Measurements from ENCODE around the gene CD200. TPM values are rescaled to one million over a fixed set of nuclear protein-coding genes. Genes with fewer than 3 reads are reported as not detected.

Gene CD200
- total and polyA plus RNA-seq, 2 experiments from 2014 or later, result 51.9 to 65.0 TPM

- no peaks in the 10 kb centered on the region for H3K9me2 ChIP-seq (ENCODE audit: insufficient read depth)
- H4K20me1 ChIP-seq (replicated peaks; ENCODE audit: insufficient read depth), result no peaks in the 10 kb centered on the region
- no peak for ATAC-seq
- peaks cover 83% of the 10 kb centered on the region for H3K4me1 Mint-ChIP-seq
- H3K4me1 ChIP-seq (ENCODE audit: insufficient read depth), result peaks cover 85% of the 10 kb centered on the region
- DNase-seq (ENCODE audit: low spot score), result no peak
- H3K27ac Mint-ChIP-seq, result peak overlapping the region; percentile 93
- no peaks in the 10 kb centered on the region for H3K9me3 Mint-ChIP-seq
- H3K36me3 Mint-ChIP-seq (ENCODE audit: low read depth), result peaks cover 68% of the 10 kb centered on the region
- H2AFZ ChIP-seq, result no peak overlapping the region
- H3K27me3 Mint-ChIP-seq (ENCODE audit: insufficient read depth, low read depth, poor library complexity), result no peaks in the 10 kb centered on the region
- peak overlapping the region; percentile 22 for H3K4me2 ChIP-seq
- peaks cover 3% of the 10 kb centered on the region; the same call in 1 of the 2 replicates for H3K36me3 ChIP-seq (ENCODE audit: insufficient read depth)
- peak overlapping the region; percentile 16; the same call in 1 of the 3 replicates for H3K4me3 Mint-ChIP-seq
- no peak overlapping the region; the same call in 1 of the 2 replicates for H3K4me3 ChIP-seq
- H3F3A ChIP-seq (replicated peaks; ENCODE audit: low read depth), result peaks cover 13% of the 10 kb centered on the region; the same call in 1 of the 2 replicates
- H3K27me3 ChIP-seq (ENCODE audit: insufficient read depth), result no peaks in the 10 kb centered on the region
- peaks cover 11% of the 10 kb centered on the region; the same call in 1 of the 2 replicates for H3K79me2 ChIP-seq (replicated peaks; ENCODE audit: insufficient read depth)
- TF ChIP-seq EZH2 (IDR thresholded peaks at IDR 0.05; ENCODE audit: low read depth, unreplicated experiment) (no peak), ZNF331 (CRISPR knock-in tag; IDR thresholded peaks at IDR 0.05; ENCODE audit: low read depth) (no peak), NANOG (IDR thresholded peaks at IDR 0.05; ENCODE audit: borderline replicate concordance) (no peak), ZNF462 (CRISPR knock-in tag; IDR thresholded peaks at IDR 0.05) (no peak), EZH2phosphoT487 (IDR thresholded peaks at IDR 0.05; ENCODE audit: unreplicated experiment) (no peak), CREB1 (CRISPR knock-in tag; IDR thresholded peaks at IDR 0.05; ENCODE audit: low read depth) (no peak), JUNB (IDR thresholded peaks at IDR 0.05; ENCODE audit: unreplicated experiment) (no peak), CTCF (conservative IDR thresholded peaks at IDR 0.05; ENCODE audit: low read depth in 2 of 2) (no peak), ZNF114 (CRISPR knock-in tag; IDR thresholded peaks at IDR 0.05) (no peak), STAT1 (IDR thresholded peaks at IDR 0.05; ENCODE audit: unreplicated experiment) (no peak), POLR2AphosphoS5 (IDR thresholded peaks at IDR 0.05; ENCODE audit: low read depth) (no peak)
- TF ChIP-seq, protein P1, sequence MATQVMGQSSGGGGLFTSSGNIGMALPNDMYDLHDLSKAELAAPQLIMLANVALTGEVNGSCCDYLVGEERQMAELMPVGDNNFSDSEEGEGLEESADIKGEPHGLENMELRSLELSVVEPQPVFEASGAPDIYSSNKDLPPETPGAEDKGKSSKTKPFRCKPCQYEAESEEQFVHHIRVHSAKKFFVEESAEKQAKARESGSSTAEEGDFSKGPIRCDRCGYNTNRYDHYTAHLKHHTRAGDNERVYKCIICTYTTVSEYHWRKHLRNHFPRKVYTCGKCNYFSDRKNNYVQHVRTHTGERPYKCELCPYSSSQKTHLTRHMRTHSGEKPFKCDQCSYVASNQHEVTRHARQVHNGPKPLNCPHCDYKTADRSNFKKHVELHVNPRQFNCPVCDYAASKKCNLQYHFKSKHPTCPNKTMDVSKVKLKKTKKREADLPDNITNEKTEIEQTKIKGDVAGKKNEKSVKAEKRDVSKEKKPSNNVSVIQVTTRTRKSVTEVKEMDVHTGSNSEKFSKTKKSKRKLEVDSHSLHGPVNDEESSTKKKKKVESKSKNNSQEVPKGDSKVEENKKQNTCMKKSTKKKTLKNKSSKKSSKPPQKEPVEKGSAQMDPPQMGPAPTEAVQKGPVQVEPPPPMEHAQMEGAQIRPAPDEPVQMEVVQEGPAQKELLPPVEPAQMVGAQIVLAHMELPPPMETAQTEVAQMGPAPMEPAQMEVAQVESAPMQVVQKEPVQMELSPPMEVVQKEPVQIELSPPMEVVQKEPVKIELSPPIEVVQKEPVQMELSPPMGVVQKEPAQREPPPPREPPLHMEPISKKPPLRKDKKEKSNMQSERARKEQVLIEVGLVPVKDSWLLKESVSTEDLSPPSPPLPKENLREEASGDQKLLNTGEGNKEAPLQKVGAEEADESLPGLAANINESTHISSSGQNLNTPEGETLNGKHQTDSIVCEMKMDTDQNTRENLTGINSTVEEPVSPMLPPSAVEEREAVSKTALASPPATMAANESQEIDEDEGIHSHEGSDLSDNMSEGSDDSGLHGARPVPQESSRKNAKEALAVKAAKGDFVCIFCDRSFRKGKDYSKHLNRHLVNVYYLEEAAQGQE (IDR thresholded peaks at IDR 0.05; ENCODE audit: unreplicated experiment), result no peak
- TF ChIP-seq, protein P2, sequence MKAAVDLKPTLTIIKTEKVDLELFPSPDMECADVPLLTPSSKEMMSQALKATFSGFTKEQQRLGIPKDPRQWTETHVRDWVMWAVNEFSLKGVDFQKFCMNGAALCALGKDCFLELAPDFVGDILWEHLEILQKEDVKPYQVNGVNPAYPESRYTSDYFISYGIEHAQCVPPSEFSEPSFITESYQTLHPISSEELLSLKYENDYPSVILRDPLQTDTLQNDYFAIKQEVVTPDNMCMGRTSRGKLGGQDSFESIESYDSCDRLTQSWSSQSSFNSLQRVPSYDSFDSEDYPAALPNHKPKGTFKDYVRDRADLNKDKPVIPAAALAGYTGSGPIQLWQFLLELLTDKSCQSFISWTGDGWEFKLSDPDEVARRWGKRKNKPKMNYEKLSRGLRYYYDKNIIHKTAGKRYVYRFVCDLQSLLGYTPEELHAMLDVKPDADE (IDR thresholded peaks at IDR 0.05), result no peak
- peak overlapping the region; percentile 85 for H3K27ac ChIP-seq (ENCODE audit: low read depth)
Observed at GRCh38 chr3:112355307-112355687, 22.3 kb downstream of the CD200 start.
